ENCODE results near the gene KNDC1.
"Not testable (repeated sequence)": the region's sequence is repeated elsewhere in the genome, so short reads cannot be mapped to it uniquely, and the experiment has no call there.

The KNDC1 gene

GRCh38 chr10:133211959-133212852 is 52.2 kb downstream of the KNDC1 start:
- no peak overlapping the region for H3K4me3 ChIP-seq (ENCODE audit: low read length)
- DNase-seq (ENCODE audit: low read depth, low spot score) = no peak

GRCh38 chr10:133212853-133213494 is 53.0 kb downstream of the KNDC1 start:
- no peak overlapping the region for H3K4me3 ChIP-seq (ENCODE audit: low read length)
- DNase-seq (ENCODE audit: low read depth, low spot score) = no peak

- H3K4me3 ChIP-seq (ENCODE audit: low read length) = no peak overlapping the region
- no peak for DNase-seq (ENCODE audit: low read depth, low spot score)
Measured at GRCh38 chr10:133213641-133214467, 53.8 kb downstream of the KNDC1 start.

- no peak overlapping the region for H3K4me3 ChIP-seq (ENCODE audit: low read length)
- DNase-seq (ENCODE audit: low read depth, low spot score) = no peak
Measured at GRCh38 chr10:133214468-133215410, 54.7 kb downstream of the KNDC1 start.

GRCh38 chr10:133215586-133215985 is 55.6 kb downstream of the KNDC1 start:
- no peak for DNase-seq (ENCODE audit: low read depth, low spot score)
- no peak overlapping the region for H3K4me3 ChIP-seq (ENCODE audit: low read length)

GRCh38 chr10:133216776-133217175 is 56.8 kb downstream of the KNDC1 start:
- no peak for DNase-seq (ENCODE audit: low read depth, low spot score)
- H3K4me3 ChIP-seq (ENCODE audit: low read length) = no peak overlapping the region

- no peak overlapping the region for H3K4me3 ChIP-seq (ENCODE audit: low read length)
- no peak for DNase-seq (ENCODE audit: low read depth, low spot score)
Measured at GRCh38 chr10:133217800-133218589, 58.0 kb downstream of the KNDC1 start.

GRCh38 chr10:133218891-133219290 is 58.9 kb downstream of the KNDC1 start:
- no peak for DNase-seq (ENCODE audit: low read depth, low spot score)
- no peak overlapping the region for H3K4me3 ChIP-seq (ENCODE audit: low read length)

GRCh38 chr10:133219782-133220181 is 59.8 kb downstream of the KNDC1 start:
- no peak for DNase-seq (ENCODE audit: low read depth, low spot score)
- H3K4me3 ChIP-seq (ENCODE audit: low read length) = no peak overlapping the region

GRCh38 chr10:133221331-133221730 is 61.3 kb downstream of the KNDC1 start:
- H3K4me3 ChIP-seq (ENCODE audit: low read length) = no peak overlapping the region
- no peak for DNase-seq (ENCODE audit: low read depth, low spot score)

GRCh38 chr10:133221756-133222155 is 61.7 kb downstream of the KNDC1 start:
- H3K4me3 ChIP-seq (ENCODE audit: low read length); DNase-seq (ENCODE audit: low read depth, low spot score): not testable (repeated sequence)

- no peak overlapping the region for H3K4me3 ChIP-seq (ENCODE audit: low read length)
- DNase-seq (ENCODE audit: low read depth, low spot score) = no peak
Measured at GRCh38 chr10:133224076-133224475, 64.1 kb downstream of the KNDC1 start.

- DNase-seq (ENCODE audit: low read depth, low spot score) = no peak
- no peak overlapping the region for H3K4me3 ChIP-seq (ENCODE audit: low read length)
Measured at GRCh38 chr10:133224756-133225372, 64.8 kb downstream of the KNDC1 start.

GRCh38 chr10:133225707-133226191 is 65.7 kb downstream of the KNDC1 start:
- DNase-seq (ENCODE audit: low read depth, low spot score) = no peak
- H3K4me3 ChIP-seq (ENCODE audit: low read length) = no peak overlapping the region

- H3K4me3 ChIP-seq (ENCODE audit: low read length) = no peak overlapping the region
- no peak for DNase-seq (ENCODE audit: low read depth, low spot score)
Measured at GRCh38 chr10:133226251-133226808, 66.3 kb downstream of the KNDC1 start.

GRCh38 chr10:133227256-133227655 is 67.2 kb downstream of the KNDC1 start:
- no peak overlapping the region for H3K4me3 ChIP-seq (ENCODE audit: low read length)
- DNase-seq (ENCODE audit: low read depth, low spot score) = no peak
